A172 (cell line): ENCODE measurements around the gene PAPOLB. TPM values are rescaled to one million over a fixed set of nuclear protein-coding genes. Genes with fewer than 3 reads are reported as not detected.
"Not testable (repeated sequence)": the region's sequence is repeated elsewhere in the genome, so short reads cannot be mapped to it uniquely, and the experiment has no call there.

ENCODE experiments used
- DNase-seq: peaks from one replicate; pipeline ENCODE4 v3.0.0-alpha.2; 2015; ENCODE audit warnings: low spot score
- total RNA-seq: library from RNA; depleted of rRNA; stranded (reverse); fragments of >200 nt; shearing (Covaris generic); gene quantifications from 2 replicates; pipeline ENCODE4 v1.2.3, GENCODE V29; 2014; rRNA removed

The PAPOLB gene
- total RNA-seq: not detected in 2 replicates

GRCh38 chr7:4861673-4862072 lies at the start of gene PAPOLB:
Gene PAPOLB, minus strand, starts transcription at chr7:4862030. Its CDS starts 220 bp downstream, at chr7:4861810.
- no peak for DNase-seq

DNA sequence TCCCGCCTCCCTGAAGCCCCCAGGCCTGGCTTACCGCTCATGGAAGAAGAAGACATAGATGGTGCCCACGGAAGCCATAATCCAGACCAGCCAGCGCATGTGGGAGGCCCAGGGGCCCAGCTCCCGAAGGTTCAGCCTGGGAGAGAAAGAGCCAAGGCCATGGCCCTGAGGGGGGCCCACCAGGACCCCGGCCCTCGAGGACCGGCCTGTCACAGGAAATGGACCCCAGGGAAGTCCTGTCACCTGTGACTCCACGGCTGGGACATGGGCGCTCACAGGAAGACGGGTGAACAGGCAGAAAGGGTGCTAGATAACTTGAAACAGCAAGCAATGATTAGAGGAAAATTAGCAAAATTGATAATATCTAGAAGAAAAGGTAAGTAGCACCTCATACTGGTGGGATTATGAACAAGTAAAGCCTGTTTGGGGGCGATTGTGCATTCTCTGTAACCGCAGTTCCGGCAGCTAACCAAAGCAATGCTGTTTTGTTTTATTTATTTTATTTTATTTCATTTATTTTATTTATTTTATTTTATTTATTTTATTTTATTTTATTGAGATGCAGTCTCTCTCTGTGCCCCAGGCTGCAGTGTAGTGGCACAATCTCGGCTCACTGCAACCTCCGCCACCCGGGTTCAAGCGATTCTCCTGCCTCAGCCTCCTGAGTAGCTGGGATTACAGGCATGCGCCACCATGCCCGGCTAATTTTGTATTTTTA lies 49.4 kb upstream of the PAPOLB start:
- DNase-seq: no peak

DNA sequence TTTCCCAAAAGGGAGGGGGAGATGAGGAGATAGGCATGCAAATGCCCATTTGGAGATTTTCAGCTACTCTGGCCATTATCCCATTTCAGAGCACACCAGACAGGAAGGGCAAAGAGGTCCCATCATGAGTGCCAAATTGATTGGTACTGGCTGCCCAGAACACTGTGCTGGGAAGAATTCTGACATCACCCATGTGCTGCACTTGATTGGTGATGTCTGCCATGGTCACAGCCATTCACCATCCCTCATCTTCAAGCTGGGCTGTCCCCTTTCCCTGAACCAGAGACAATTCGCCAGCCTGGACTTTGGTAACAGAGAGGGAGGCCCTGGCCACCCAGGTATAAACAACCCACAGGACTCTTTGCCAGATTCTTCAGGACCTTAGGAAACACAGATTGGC lies 44.9 kb upstream of the PAPOLB start:
- DNase-seq: no peak

DNA sequence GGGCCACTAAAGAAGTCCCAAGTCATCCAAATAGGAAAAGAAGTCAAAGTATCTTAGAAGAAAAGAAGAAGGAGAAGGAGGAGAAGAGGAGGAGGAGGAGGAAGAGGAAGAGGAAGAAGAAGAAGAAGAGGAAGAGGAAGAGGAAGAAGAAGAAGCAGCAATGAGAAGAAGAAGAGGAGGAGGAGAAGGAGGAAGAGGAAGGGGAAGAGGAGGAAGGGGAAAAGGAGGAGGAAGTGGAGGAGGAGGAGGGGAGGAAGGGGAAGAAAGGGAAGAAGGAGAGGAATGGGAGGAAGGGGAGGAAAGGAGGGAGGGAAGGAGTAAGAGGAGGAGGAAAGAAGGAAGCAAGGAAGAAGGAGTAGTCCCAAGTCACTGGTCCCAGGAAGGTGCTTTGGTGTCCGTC lies 43.3 kb upstream of the PAPOLB start:
- DNase-seq: no peak

- no peak for DNase-seq
Observed at GRCh38 chr7:4904346-4904745, 42.5 kb upstream of the PAPOLB start.

DNA sequence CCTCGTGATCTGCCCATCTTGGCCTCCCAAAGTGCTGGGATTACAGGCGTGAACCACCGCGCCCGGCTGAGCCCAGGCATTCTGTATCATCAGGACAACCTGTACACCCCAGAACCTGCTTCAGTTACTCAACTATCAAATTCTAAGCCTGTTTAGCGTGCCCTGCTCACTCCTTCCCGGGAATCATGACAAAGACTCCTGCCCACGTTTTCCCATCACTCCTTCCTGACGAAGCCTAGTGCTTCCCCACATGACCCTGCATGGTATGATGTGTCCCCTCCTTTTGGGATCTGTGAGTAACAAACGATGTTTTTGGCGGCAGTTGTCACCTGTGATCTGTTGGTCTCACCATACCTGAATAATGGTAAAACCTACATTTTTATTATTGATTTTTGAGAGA lies 33.9 kb upstream of the PAPOLB start:
- no peak for DNase-seq

GRCh38 chr7:4894482-4894881 lies 32.7 kb upstream of the PAPOLB start:
- no peak for DNase-seq

DNA sequence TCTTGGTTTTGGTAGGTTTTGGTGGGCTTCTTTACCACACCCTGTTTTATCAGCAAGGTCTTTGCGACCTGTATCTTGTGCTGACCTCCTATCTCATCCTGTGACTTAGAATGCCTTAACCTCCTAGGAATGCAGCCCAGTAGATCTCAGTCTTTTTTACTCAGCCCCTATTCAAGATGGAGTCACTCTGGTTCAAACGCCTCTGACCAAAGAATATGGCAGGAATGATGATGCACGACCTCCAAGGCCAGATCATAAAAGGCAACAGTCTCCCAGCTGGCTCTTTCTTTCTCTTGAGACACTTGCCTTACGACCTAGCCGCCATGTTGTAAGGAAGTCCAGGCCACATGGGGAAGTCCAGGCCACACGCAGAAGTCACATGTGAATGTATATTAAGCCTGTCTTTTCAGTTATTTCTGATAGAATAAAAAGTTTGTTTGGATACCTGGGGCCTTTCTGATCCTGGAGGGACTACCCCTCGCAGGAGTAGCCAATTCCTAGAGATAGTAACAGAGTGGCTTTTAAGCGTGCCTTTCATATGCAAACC lies 32.2 kb upstream of the PAPOLB start:
- no peak for DNase-seq

DNA sequence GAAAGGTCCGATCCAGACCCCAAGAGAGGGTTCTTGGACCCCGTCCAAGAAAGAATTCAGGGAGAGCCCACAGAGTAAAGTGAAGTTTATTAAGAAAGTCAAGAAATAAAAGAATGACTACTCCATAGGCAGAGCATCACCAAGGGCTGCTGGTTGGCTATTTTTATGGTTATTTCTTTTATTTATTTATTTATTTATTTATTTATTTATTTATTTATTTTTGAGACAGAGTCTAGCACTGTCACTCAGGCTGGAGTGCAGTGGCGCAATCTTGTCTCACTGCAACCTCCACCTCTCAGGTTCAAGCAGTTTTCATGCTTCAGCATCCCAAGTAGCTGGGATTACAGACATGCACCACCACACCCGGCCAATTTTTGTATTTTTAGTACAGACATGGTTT lies 31.4 kb upstream of the PAPOLB start:
- not testable (repeated sequence) for DNase-seq

- not testable (repeated sequence) for DNase-seq
Observed at GRCh38 chr7:4891522-4891921, 29.7 kb upstream of the PAPOLB start.

GRCh38 chr7:4889682-4890081 lies 27.9 kb upstream of the PAPOLB start:
- DNase-seq: no peak

GRCh38 chr7:4888161-4888560 lies 26.3 kb upstream of the PAPOLB start:
- DNase-seq: no peak

DNA sequence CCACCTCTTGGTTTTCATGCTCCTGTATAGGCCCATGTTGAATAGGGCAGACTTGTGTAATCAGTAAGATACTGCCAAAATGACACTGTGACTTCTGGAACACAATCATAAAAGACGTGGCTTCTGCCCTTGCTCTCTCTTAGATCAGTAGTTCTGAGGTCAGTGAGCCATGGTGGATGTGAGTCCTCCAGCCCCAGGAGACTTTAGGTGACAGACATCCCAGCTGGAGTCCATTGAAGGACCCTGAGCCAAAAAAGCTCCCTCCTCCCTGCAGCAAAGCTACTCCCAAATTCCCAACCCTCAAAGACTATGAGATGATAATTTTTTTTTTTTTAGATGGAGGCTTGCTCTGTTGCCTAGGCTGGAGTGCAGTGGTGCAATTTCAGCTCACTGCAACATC lies 24.8 kb upstream of the PAPOLB start:
- no peak for DNase-seq

- no peak for DNase-seq
Observed at GRCh38 chr7:4885317-4885807, 23.5 kb upstream of the PAPOLB start.

DNA sequence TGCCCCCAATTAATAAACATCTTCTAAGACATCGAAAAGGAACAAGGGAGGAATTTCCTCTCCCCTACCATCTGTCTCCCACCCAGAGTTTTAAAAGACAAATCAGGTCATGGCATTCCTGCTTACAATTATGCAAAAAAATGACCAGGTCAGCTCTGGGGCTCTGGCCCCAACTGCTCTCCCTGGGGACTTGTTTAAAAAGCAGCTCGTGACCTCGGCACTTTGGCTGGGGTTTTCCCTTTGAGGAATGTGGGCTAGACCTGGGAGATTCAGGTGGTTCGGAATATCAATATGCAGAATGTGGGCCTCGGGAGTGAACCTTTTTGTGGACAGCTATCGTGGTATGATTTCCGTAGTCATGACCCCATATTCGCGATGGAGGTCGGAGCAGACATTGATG lies 22.3 kb upstream of the PAPOLB start:
- no peak for DNase-seq

GRCh38 chr7:4883372-4884144 lies 21.7 kb upstream of the PAPOLB start, which contains the start of gene RADIL:
Gene RADIL, minus strand, starts transcription at chr7:4883716. Its CDS starts 5,577 bp downstream, at chr7:4878139.
- DNase-seq: peak; percentile 93

GRCh38 chr7:4883033-4883371 lies 21.2 kb upstream of the PAPOLB start:
- DNase-seq: no peak

GRCh38 chr7:4882169-4883032 lies 20.6 kb upstream of the PAPOLB start:
- DNase-seq: no peak

DNA sequence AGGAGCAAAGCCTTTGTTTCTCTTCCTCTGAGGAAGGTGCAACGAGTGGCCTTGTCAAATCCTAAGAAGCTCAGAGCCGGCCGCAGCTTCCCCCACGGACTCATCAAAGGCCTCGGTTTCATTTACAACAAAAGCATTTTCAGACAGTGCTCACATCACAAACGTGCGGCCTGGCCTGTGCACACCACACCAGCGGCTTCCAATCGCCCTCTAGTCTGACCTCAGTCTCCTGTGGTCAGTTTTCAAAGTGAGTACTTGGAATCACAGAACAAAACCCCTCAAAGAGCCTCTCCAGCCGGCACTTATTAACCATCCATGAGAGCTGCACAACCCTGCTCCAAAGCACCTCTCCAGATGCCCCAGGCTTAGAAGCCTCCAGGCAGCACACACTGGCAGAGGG lies 18.4 kb upstream of the PAPOLB start:
- no peak for DNase-seq

DNA sequence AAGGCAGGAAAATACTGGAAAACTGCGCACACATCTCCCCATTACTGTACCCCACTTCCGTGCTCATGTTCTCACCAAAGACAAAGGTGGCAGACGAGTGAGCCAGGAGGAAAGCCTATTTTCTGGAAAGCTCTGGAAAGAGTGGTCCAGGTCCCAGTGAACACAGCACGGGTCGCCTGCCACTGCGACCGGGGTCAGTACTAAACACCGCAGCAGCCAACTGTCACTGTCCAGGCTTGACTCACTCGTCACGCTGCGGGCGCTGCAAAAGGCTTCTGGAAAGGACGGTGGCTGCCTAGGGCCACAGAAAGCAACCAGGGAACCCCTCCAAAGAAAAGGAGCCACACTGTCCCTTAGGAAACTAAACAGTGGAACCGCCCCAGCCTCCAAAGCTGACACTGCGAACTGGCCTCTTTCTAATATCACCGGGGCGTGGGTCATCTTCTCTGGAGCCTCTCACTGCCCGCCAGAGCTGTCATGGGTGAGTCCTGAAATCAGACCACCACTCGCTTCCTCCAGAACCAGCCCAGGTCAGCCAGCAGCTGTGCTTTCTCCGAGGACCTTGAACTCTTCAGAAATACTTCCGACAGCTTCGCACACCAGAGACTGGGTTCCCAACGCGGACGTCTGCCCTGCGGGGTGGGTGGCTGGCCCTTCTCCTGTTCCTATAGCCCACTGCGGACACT lies 17.7 kb upstream of the PAPOLB start:
- no peak for DNase-seq
